ENCODE results near the gene CCNB2. TPM values are rescaled to one million over a fixed set of nuclear protein-coding genes. Genes with fewer than 3 reads are reported as not detected.

CCNB2 gene
- total and polyA plus RNA-seq, 2 of the 8 experiments (the other 6 are each of a cell fraction or from before 2014, with no cell fraction given): 70.7 to 92.1 TPM

GRCh38 chr15:59152694-59153450 is 47.9 kb downstream of the CCNB2 start (continued):
- TF ChIP-seq USF2 (IDR thresholded peaks at IDR 0.05; ENCODE audit: low read length) (no peak), CBX8 (IDR thresholded peaks at IDR 0.05; ENCODE audit: borderline replicate concordance, low read depth, low read length) (no peak), KDM5A (IDR thresholded peaks at IDR 0.05; ENCODE audit: low read length) (no peak), MAFK (IDR thresholded peaks at IDR 0.05; ENCODE audit: low read depth, low read length) (no peak), HDAC6 (IDR thresholded peaks at IDR 0.05; ENCODE audit: low read depth, low read length) (no peak)
